Activated CD4-positive, CD25-positive, alpha-beta regulatory T cell treated with anti-CD3 and anti-CD28 coated beads, Interleukin-2, amount 50 U/mL, for 16 hours (primary cell): Measurements from ENCODE around the gene GUCY1A2.
"Not testable (repeated sequence)": the region's sequence is repeated elsewhere in the genome, so short reads cannot be mapped to it uniquely, and the experiment has no call there.

Source experiments
- DNase-seq: peaks from one replicate; pipeline ENCODE4 v3.0.0-alpha.2; 2020; ENCODE audit warnings: low read depth, low spot score

The GUCY1A2 gene

GRCh38 chr11:106842134-106842533 lies 176.1 kb downstream of the GUCY1A2 start:
- DNase-seq = no peak

GRCh38 chr11:106840947-106841346 lies 177.3 kb downstream of the GUCY1A2 start:
- DNase-seq = no peak

DNA sequence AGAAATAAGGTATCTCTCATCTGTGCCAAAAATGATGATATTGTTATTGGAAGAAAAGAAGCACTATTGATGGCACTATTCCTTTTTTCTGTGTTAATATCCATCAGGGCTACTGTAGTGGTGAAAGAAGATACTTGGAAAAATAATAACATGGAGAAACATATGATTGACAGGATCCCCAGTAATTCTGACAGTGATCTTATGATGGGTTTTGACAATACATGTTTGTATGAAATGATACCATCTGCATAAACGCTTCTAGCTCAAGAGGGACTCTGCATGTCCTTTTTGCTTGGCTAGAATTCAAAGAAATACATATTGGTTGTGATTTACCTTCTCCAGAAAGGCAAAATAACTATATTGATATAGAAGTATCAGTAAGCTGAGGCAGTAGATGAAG lies 178.1 kb downstream of the GUCY1A2 start:
- no peak for DNase-seq

- DNase-seq = no peak
Observed at GRCh38 chr11:106834567-106834966, 183.7 kb downstream of the GUCY1A2 start.

DNA sequence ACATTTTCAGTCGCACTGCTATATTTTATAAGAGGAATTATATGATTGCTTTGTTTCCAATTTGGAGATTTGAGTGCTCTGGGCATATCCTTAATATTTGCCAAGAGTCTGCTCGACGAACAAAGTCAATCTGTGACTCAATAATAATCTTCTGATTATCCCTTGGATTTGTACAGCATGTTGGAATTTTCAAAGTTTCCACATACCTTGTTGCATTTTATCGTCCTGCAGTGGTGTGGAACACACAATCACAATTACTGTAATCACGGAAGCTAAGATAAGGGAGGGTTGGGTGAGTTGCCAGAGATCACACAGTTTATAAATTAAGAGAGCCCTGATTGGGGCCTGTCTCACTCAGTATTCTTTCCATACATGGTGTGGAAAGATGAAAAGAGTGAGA lies 189.3 kb downstream of the GUCY1A2 start:
- no peak for DNase-seq

DNA sequence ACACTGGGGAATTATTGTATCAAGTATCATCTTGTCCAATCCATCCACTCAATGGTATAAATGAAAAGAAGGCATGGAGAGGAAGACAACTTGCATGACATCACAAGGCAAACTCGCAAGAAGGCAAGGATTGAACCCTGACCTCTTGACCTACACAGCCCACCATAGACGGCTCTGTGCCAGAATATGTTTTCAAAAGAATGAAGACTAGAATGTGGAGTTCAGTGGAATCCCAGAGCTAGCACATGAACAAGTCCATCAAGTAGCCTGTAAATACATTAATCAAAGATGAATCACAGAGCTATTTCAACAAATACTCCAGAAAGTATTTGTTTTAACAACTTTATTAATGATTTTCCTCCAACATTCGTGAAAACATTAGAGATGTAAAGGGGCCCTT lies 189.7 kb downstream of the GUCY1A2 start:
- no peak for DNase-seq

GRCh38 chr11:106827687-106828086 lies 190.6 kb downstream of the GUCY1A2 start:
- DNase-seq = no peak

GRCh38 chr11:106826558-106826957 lies 191.7 kb downstream of the GUCY1A2 start:
- DNase-seq = not testable (repeated sequence)

GRCh38 chr11:106821826-106822225 lies 196.4 kb downstream of the GUCY1A2 start:
- DNase-seq = no peak

DNA sequence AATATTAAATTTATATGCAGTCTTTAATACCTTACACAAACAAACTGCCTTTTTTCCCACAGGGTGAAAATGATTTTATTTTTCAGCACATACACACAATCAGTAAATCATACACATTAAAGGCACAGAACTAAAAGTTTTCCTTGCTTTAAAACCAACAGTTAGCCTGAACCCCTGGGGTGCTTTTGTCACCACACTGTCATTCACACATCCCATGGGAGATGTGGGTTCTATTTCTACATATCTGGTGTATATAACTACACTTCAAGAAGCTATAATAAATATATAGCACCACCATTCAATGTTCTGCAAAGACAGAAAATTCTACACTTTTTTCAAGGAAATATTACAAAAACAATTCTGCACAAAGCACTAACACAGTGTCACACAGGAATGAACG lies 197.0 kb downstream of the GUCY1A2 start:
- no peak for DNase-seq

DNA sequence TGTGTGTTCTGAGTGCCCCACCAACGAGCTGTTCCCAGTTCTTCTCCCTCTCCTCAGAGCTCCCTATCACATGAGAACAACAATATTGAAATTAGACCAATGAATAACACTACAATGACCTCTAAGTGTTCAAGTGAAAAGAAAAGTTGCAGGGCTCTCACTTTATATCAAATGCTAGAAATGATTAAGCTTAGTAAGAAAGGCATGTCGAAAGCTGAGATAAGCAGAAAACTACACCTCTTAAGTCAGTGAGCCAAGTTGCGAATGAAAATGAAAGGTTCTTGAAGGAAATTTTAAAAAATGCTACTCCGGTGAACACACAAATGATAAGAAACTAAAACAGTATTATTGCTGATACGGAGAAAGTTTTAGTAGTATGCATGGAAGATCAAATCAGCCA lies 199.8 kb downstream of the GUCY1A2 start:
- DNase-seq = no peak

DNA sequence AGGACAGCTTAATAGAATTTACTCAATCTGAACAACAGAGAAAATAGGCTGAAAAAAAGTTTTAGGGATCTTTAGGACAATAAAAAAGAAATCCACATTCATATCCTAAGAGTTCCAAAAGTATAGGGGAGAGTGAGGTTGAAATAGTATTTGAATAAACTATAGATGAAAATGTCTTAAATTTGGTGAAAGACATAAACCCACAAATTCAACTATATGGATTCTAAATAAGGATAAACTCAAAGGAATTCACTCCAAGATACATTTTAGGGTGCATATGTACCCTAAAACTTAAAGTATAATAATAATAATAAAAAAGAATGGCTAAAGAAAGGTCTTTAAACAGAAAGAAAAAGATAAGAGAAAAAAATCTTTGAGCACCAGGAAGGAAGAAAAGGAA lies 203.1 kb downstream of the GUCY1A2 start:
- DNase-seq = no peak

- DNase-seq = no peak
Observed at GRCh38 chr11:106813806-106814205, 204.5 kb downstream of the GUCY1A2 start.

DNA sequence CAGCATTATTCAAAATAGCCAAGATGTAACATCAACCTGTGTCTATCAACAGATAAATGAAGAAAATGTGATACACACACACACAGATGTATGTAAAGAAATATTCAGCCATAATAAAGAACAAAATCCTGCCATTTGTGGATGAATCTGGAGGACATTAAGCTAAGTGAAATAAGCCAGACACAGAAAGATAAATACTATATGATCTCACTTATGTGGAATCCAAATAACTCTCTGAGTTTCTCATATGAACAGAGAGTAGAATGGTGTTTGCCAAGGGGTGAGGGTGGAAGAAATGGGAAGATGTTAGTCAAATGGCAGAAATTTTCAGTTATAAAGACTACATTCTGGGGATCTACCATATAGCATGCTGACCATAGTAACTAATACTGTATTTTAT lies 224.2 kb downstream of the GUCY1A2 start:
- no peak for DNase-seq

DNA sequence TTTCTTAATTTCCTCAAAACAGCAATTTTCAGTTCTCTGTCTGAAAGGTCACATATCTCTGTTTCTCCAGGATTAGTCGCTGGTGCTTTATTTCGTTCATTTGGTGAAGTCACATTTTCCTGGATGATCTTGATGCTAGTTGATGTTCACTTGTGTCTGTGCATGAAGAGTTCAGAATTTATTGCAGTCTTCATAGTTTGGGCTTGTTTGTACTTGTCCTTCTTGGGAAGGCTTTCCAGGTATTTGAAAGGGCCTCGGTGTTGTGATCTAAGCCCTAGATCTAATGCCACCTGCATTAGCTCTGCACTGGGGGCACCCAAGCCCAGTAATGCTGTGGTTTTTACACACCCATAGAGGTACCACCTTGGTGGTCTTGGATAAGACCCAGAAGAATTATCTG lies 228.9 kb downstream of the GUCY1A2 start:
- DNase-seq = no peak

DNA sequence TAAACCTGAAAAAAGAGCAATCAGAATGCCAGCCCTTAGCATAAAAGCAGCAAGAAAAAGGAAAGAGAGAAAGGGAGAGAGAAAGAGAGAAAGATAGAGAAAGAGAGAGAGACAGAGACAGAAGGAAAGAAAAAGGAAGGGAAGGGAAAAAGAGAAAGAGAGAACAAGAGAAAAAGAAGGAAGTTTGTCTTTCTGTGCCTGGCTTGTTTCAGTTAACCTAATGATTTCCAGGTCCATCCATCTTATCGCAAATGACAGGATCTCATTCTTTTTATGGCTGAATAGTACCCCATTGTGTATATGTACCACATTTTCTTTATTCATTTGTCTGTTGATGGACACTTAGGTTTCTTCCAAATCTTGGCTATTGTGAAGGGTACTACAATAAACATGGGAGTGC lies 230.8 kb downstream of the GUCY1A2 start:
- no peak for DNase-seq

DNA sequence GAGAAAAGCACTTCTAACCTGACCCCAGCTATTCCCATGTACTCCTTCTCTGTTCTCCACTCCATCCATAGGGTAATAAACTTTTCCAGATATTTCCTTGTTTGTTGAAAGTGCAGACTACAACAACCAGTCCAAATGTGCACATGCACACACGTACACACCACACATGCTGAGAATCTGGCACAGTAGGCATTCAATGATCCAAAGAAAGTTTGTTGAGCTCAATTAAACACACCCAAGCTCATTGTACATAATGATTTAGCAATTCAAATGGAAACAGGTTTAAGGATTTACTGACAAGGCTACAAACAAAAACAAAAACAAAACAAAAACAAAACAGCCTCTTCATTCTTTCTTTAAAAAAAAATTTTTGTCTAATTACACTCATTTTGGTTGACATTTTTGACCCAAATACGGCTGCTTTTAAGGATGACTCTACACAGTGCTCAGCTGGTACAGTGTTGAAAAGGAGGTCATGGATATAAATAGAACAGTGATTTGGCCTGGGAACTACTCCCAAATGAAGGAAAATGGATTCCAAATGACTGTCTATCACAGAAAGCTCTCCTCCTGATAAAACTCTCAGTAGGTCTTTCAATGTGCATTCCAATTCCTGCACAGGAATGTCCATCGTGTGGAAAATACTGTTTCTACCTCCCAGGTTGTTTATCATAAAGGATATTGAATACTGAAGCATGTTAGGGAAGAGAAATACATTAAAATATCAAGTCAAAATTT lies 232.2 kb downstream of the GUCY1A2 start:
- no peak for DNase-seq

- DNase-seq = not testable (repeated sequence)
Observed at GRCh38 chr11:106777302-106777701, 241.0 kb downstream of the GUCY1A2 start.

GRCh38 chr11:106770489-106771085 lies 247.7 kb downstream of the GUCY1A2 start:
- DNase-seq = no peak

DNA sequence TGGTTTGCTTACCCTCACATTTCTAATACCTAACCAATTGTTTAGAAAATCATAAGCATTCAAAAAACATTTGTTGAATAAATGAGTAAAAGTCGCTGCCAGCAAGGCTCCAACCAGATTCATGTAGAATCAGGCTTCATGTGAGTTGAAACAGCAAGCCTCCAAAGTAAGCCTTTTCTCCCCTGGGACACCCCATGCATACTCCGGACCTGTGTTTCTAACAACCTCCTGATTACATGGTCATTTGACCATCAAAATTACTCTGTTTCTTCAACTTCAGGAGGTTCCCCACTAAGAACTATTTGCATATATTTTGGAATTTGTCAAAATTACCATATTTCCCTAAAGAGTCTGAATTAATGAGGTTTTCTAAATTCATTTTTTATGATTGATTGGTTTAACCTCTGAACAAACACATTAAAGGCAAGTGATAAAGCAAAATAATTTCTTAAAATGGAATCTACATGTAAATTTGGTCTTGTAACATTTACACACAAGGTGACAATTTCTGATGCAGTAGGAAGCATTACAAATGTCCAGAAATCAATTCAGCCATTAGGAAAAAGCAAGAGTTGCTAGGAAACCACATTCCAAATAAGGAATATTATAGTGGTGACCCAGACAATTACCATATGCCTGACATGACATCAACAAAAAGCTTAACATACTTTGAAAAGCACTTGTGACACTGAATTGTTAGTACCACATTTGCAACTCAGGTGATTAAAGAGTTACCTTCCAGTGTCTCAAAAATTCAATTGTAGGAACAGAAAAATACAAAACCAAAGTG lies 252.6 kb downstream of the GUCY1A2 start:
- DNase-seq = no peak

DNA sequence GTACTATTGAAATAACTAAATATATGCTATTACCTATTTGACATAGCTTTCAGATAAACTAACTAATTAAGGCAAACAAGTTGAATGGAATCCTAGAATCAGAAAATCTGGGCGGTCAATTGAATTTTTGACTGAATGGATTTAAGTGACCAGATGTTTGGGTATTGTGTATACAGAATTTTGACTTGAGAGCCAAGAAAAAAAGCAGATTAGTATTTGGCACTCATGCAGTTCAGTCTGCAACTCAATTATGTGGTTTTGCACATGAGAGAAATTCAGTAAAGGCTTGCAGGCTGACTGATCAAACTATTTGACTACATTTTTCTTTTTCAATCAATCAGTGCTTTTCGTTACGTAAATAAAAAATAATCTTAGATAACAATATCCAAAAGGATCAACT lies 254.8 kb downstream of the GUCY1A2 start:
- no peak for DNase-seq

DNA sequence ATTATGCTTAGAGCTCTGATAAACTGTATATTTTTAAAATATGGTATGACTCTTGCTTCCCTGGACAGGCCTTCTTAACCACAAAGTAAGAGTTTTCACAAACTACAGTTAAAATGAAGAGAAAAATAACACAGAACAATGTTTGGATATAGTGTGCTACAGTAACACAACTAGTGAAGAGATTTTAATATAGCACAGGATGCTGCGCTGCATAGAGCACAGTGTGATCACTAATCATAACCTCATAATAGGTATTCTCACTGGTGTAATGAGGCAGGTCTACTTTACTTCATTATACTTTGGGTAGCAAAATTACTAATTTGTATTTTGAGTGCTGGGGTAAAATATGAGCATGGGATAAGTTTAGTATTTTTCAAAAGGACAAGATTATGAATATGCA lies 256.5 kb downstream of the GUCY1A2 start:
- no peak for DNase-seq

DNA sequence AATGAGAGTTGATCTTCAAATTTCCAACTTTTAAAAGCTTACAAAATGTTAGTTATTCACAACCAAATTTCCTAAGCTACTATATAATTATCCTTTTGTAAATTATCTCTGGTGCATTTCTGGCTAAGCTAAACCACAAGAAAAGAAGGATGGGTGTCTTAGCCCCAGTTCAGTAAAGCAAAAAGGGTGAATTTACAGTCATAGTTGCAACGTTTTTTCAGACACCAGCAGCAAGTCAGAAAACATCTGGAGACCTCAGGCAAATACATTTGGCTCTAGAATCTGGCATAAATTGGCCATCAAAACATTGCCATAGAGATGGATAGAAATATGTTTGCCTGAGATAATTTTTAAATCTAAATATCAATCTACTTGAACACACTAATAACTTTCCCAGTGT lies 257.0 kb downstream of the GUCY1A2 start:
- DNase-seq = no peak
